KMS-11 (cell line): ENCODE data around the gene RPL23.
A peak's percentile ranks its signal among the peaks of the same experiment; 100 is the strongest.

ENCODE experiments used
- H2AFZ ChIP-seq: fragments of 200-600 bp; sonication (generic); 2 replicates; pipeline ENCODE4 v1.6.1; 2016; ENCODE audit warnings: antibody characterized with exemption, mixed run types, low read depth
- H3K27ac ChIP-seq: fragments of 200-600 bp; sonication (generic); 2 replicates; pipeline ENCODE4 v1.6.1; 2016; ENCODE audit warnings: mild to moderate bottlenecking, mixed run types
- H3K27me3 ChIP-seq: fragments of 200-600 bp; sonication (generic); 2 replicates; pipeline ENCODE4 v1.6.1; 2017; ENCODE audit warnings: mild to moderate bottlenecking, low read depth, mixed run types, moderate library complexity; ENCODE audit not compliant: insufficient read depth
- H3K36me3 ChIP-seq: fragments of 200-600 bp; sonication (generic); 2 replicates; pipeline ENCODE4 v1.6.1; 2017; ENCODE audit warnings: mild to moderate bottlenecking, mixed run types; ENCODE audit not compliant: insufficient read depth
- H3K4me1 ChIP-seq: fragments of 200-600 bp; sonication (generic); 2 replicates; pipeline ENCODE4 v1.6.1; 2016; ENCODE audit warnings: mild to moderate bottlenecking, low read depth, mixed run types; ENCODE audit not compliant: poor library complexity, severe bottlenecking
- H3K4me2 ChIP-seq: fragments of 200-600 bp; sonication (generic); 2 replicates; pipeline ENCODE4 v1.7.0; 2016; ENCODE audit warnings: mild to moderate bottlenecking, mixed run types
- H3K4me3 ChIP-seq: fragments of 200-600 bp; sonication (generic); IDR thresholded peaks from 2 replicates; pipeline ENCODE4 v1.6.1; 2017; ENCODE audit warnings: low read depth, low read length, mixed read lengths; ENCODE audit not compliant: insufficient read depth
- H3K79me2 ChIP-seq: fragments of 200-600 bp; sonication (generic); 2 replicates; pipeline ENCODE4 v1.6.1; 2016; ENCODE audit warnings: low read depth, mixed run types; ENCODE audit not compliant: insufficient read depth
- H3K9ac ChIP-seq: fragments of 200-600 bp; sonication (generic); 2 replicates; pipeline ENCODE4 v1.6.1; 2016; ENCODE audit warnings: mild to moderate bottlenecking, mixed run types
- H4K20me1 ChIP-seq: fragments of 200-600 bp; sonication (generic); 2 replicates; pipeline ENCODE4 v1.6.1; 2016; ENCODE audit warnings: mild to moderate bottlenecking, mixed run types; ENCODE audit not compliant: insufficient read depth
- TF ChIP-seq, protein P1 (sequence below): fragments of 200-600 bp; sonication (generic); conservative IDR thresholded peaks from 2 replicates; pipeline ENCODE4 v1.6.1; 2017; ENCODE audit warnings: low read depth, mild to moderate bottlenecking, antibody characterized with exemption, low read length, moderate library complexity, mixed read lengths

Gene RPL23

GRCh38 chr17:38883592-38884526 lies 30.3 kb upstream of the RPL23 start:
- Histone ChIP-seq H3K27me3 (no peaks in the 10 kb centered on the region), H3K4me2 (no peak overlapping the region), H3K36me3 (no peaks in the 10 kb centered on the region), H2AFZ (no peak overlapping the region), H3K9ac (no peak overlapping the region), H3K4me3 (no peak overlapping the region), H3K79me2 (peaks cover 18% of the 10 kb centered on the region), H4K20me1 (no peaks in the 10 kb centered on the region), H3K4me1 (peaks cover 32% of the 10 kb centered on the region), H3K27ac (no peak overlapping the region)
- TF ChIP-seq, protein P1, sequence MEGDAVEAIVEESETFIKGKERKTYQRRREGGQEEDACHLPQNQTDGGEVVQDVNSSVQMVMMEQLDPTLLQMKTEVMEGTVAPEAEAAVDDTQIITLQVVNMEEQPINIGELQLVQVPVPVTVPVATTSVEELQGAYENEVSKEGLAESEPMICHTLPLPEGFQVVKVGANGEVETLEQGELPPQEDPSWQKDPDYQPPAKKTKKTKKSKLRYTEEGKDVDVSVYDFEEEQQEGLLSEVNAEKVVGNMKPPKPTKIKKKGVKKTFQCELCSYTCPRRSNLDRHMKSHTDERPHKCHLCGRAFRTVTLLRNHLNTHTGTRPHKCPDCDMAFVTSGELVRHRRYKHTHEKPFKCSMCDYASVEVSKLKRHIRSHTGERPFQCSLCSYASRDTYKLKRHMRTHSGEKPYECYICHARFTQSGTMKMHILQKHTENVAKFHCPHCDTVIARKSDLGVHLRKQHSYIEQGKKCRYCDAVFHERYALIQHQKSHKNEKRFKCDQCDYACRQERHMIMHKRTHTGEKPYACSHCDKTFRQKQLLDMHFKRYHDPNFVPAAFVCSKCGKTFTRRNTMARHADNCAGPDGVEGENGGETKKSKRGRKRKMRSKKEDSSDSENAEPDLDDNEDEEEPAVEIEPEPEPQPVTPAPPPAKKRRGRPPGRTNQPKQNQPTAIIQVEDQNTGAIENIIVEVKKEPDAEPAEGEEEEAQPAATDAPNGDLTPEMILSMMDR: no peak

- Histone ChIP-seq H3K79me2 (peaks cover 25% of the 10 kb centered on the region), H3K36me3 (no peaks in the 10 kb centered on the region), H3K9ac (no peak overlapping the region), H3K4me1 (peaks cover 42% of the 10 kb centered on the region), H3K4me2 (no peak overlapping the region), H3K27me3 (no peaks in the 10 kb centered on the region), H4K20me1 (no peaks in the 10 kb centered on the region), H3K4me3 (no peak overlapping the region), H3K27ac (no peak overlapping the region), H2AFZ (no peak overlapping the region)
- TF ChIP-seq, protein P1: no peak
Observed at GRCh38 chr17:38882870-38883269, 29.3 kb upstream of the RPL23 start.

DNA sequence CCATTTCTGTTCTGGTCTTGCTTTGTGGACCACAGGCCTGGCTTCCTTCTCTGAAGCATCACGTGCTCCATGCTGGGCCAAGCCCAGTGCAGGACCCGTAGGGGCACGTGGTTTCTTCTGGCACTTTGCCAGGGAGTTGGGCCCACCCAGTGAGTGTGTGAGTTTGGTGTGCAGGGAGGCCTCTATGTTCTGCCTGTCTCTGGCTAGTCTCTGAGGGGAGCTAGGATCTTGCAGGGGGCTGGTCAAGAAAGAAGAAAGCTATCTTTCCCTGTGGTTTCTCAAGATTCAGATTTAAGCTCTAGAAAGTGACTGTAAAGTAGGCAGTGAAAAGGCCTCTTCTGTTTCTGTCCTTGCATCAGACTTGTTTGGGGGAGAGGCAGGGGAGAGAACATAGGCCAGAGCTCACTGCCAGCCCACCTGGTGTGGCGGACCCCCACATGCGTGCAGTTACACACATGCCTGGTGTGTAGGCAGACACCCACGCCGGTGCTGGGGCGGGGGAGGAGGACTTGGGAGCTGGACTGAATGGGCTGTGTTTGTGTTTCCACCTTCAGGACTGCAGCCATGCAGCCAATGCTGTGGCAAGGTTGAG lies 28.2 kb upstream of the RPL23 start:
- no peak overlapping the region for H3K4me3 ChIP-seq
- no peaks in the 10 kb centered on the region for H3K27me3 ChIP-seq
- H4K20me1 ChIP-seq: no peaks in the 10 kb centered on the region; the same call in 1 of the 2 replicates
- peak overlapping the region; percentile 21; the same call in 1 of the 2 replicates for H3K27ac ChIP-seq
- H3K9ac ChIP-seq: no peak overlapping the region
- TF ChIP-seq, protein P1: no peak
- peaks cover 54% of the 10 kb centered on the region for H3K4me1 ChIP-seq
- H2AFZ ChIP-seq: no peak overlapping the region
- H3K4me2 ChIP-seq: peak overlapping the region; percentile 23; the same call in 1 of the 2 replicates
- H3K79me2 ChIP-seq: peaks cover 35% of the 10 kb centered on the region
- H3K36me3 ChIP-seq: no peaks in the 10 kb centered on the region

- Histone ChIP-seq H2AFZ (no peak overlapping the region), H3K27me3 (no peaks in the 10 kb centered on the region), H3K79me2 (peaks cover 46% of the 10 kb centered on the region), H3K4me1 (peaks cover 61% of the 10 kb centered on the region), H4K20me1 (no peaks in the 10 kb centered on the region; the same call in 1 of the 2 replicates), H3K27ac (no peak overlapping the region; the same call in 1 of the 2 replicates), H3K4me2 (peak overlapping the region; percentile 53), H3K9ac (no peak overlapping the region), H3K4me3 (no peak overlapping the region), H3K36me3 (no peaks in the 10 kb centered on the region)
- TF ChIP-seq, protein P1: no peak
Observed at GRCh38 chr17:38879878-38880665, 26.6 kb upstream of the RPL23 start.
